Adrenal gland (tissue), 12 donors: ENCODE data around the gene BABAM2. TPM values are rescaled to one million over a fixed set of nuclear protein-coding genes. Genes with fewer than 3 reads are reported as not detected.

Experiments used
- DNase-seq, 7 donors: peaks; one replicate each; pipeline ENCODE4 v3.0.0-alpha.2; 2019 to 2020
- H3K27ac ChIP-seq, 5 donors: fragments of 200-600 bp; sonication (generic) in 4 of 5; 1 replicate in 3 of 5; 2 replicates in 2 of 5; pipeline versions ENCODE4 v1.5.1 to v1.8.0; 2016 to 2020; ENCODE audit warnings: mild to moderate bottlenecking in 1 of 5
- H3K27me3 ChIP-seq: fragments of 200-600 bp; 2 replicates; pipeline ENCODE4 v1.8.0; 2021
- H3K36me3 ChIP-seq, 2 donors: fragments of 200-600 bp; replicated peaks in 1 of 2; 1 replicate in 1 of 2; 2 replicates in 1 of 2; pipeline versions ENCODE4 v1.5.1 to v1.8.0; 2018 to 2022
- H3K4me1 ChIP-seq, 2 donors: fragments of 200-600 bp; replicated peaks in 1 of 2; 1 replicate in 1 of 2; 2 replicates in 1 of 2; pipeline versions ENCODE4 v1.5.1 to v1.8.0; 2018 to 2021
- H3K4me3 ChIP-seq, 4 donors: fragments of 200-600 bp; sonication (generic) in 3 of 4; one replicate each; pipeline ENCODE4 v1.5.1; 2016 to 2018
- H3K9me3 ChIP-seq, 3 donors: fragments of 200-600 bp; sonication (generic) in 1 of 3; replicated peaks in 1 of 3; 1 replicate in 2 of 3; 2 replicates in 1 of 3; pipeline versions ENCODE4 v1.5.1 to v1.8.0; 2016 to 2021
- POLR2A ChIP-seq, 2 donors: fragments of 450-650 bp; IDR thresholded peaks; one replicate each; pipeline ENCODE4 v1.6.1; 2017; ENCODE audit warnings: antibody characterized with exemption in 2 of 2, mild to moderate bottlenecking in 2 of 2, moderate library complexity in 1 of 2
- WGBS, 4 donors: extraction: QIAGEN DNeasy Blood & Tissue Kit in 2 of 4; methylation state at CpG; one replicate each; pipeline versions ENCODE4 v1.1.5 to v1.1.7; 2013 to 2017; 5-methylcytosine and 5-hydroxymethylcytosine counted together
- intact Hi-C, 2 donors: fragments of 100-400 bp; cut with DNase I; formaldehyde crosslinking; loops; one replicate each; pipeline versions ENCODE4 v1.14.1 to v1.15.0; 2022 to 2023
- polyA plus RNA-seq, 3 donors: library from polyadenylated mRNA; stranded (reverse); fragments of 200-250 nt in 2 of 3; fragments of 350-450 nt in 1 of 3; fragmentation: Illumina TruSeq in 1 of 3; extraction: RNeasy Lipid Tissue Mini Kit (QIAGEN cat#74804) in 1 of 3; gene quantifications; one replicate each; pipeline ENCODE4 v1.2.3, GENCODE V29; 2013 to 2014
- total RNA-seq, 9 donors: library from RNA; depleted of rRNA in 4 of 9; stranded (reverse); fragments of >200 nt in 4 of 9; fragments of 120-200 nt in 1 of 9; fragmentation: NEBNext Ultra II Directional in 1 of 9; extraction: Animal tissue kit (Norgen Biotek cat#: 25700) in 1 of 9; gene quantifications; one replicate each; pipeline versions ENCODE4 v1.1.0 to v1.2.4, GENCODE V29; 2013 to 2023
- TF ChIP-seq, protein P1 (sequence below), 6 experiments: fragments of 450-650 bp in 4 of 6; fragments of 200-600 bp in 2 of 6; sonication (generic) in 1 of 6; IDR thresholded peaks; 1 replicate in 5 of 6; 2 replicates in 1 of 6; pipeline versions ENCODE4 v1.5.1 to v1.8.0; 2016 to 2021; ENCODE audit warnings: antibody characterized with exemption in 6 of 6, mild to moderate bottlenecking in 2 of 6, moderate library complexity in 1 of 6
- donor health status: healthy with polysubstance abuse.
- donor health status: Bipolar disorder and iron deficiency.
- donor health status: DM: yes; HTN: yes; CAD: no.
- donor health status: DM: no; HTN: no; CAD: no.
- donor health status: DM: no; HTN: no; CAD: no.
- donor health status: DM: yes; HTN: yes; CAD: no.

The BABAM2 gene
- total and polyA plus RNA-seq, 12 donors: 88.2 to 925 (median 357) TPM

DNA sequence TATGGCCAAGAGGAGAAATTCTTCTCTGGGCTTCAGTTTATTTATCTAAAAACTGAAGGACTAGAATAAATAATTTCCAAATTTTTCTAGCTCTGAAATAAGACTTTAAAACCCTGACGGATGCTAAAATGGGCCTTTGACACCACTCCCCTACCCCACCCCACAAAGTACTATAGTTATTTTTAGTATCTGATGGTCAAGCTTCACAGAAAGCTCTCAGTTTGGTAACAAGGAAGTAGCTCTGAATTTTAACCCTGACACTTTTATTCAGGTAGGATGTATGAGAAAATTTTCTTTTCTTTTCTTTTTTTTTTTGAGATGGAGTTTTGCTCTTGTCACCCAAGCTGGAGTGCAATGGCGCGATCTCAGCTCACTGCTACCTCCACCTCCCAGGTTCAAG is 2.7 kb upstream of the BABAM2 start:
- no peak overlapping the region for H3K4me3 ChIP-seq
- H3K9me3 ChIP-seq: no peaks in the 10 kb centered on the region
- DNase-seq: no peak
- H3K27ac ChIP-seq: peak overlapping the region; percentile 33 to 100 (median 98)
- H3K36me3 ChIP-seq: no peaks in the 10 kb centered on the region
- 77 to 85% (median 79%) methylated on average over 3 of the region's 3 CpGs for WGBS, 4 donors
- TF ChIP-seq, protein P1, sequence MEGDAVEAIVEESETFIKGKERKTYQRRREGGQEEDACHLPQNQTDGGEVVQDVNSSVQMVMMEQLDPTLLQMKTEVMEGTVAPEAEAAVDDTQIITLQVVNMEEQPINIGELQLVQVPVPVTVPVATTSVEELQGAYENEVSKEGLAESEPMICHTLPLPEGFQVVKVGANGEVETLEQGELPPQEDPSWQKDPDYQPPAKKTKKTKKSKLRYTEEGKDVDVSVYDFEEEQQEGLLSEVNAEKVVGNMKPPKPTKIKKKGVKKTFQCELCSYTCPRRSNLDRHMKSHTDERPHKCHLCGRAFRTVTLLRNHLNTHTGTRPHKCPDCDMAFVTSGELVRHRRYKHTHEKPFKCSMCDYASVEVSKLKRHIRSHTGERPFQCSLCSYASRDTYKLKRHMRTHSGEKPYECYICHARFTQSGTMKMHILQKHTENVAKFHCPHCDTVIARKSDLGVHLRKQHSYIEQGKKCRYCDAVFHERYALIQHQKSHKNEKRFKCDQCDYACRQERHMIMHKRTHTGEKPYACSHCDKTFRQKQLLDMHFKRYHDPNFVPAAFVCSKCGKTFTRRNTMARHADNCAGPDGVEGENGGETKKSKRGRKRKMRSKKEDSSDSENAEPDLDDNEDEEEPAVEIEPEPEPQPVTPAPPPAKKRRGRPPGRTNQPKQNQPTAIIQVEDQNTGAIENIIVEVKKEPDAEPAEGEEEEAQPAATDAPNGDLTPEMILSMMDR (IDR thresholded peaks at IDR 0.05): no peak
- TF ChIP-seq POLR2A (IDR thresholded peaks at IDR 0.05): no peak
- H3K27me3 ChIP-seq: no peaks in the 10 kb centered on the region
- intact Hi-C loops: loop anchor here in 1 of 2 donors (10.0 kb wide), 1 partner anchor 113 kb away; the partner anchor contains the start of gene MRPL33
- peaks cover 41 to 66% of the 10 kb centered on the region in 2 donors for H3K4me1 ChIP-seq

DNA sequence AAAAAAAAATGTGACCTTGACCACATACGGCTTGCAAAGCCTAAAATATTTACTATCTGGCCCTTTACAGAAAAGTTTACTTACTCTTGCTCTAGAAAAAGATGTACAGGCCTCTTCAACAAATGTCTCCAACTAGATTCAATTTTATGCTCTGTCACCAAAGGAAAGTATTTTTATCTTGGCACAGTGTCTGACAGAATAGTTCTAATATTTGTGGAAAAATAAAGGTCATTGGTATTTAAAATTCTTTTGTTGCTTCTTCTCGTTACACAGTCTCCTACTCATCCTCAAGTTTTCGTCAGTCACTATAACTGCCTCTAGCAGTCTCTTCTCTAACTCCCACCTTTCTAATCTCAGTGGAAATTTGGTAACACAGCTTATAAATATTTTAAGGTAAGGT is 1.7 kb upstream of the BABAM2 start:
- H3K27ac ChIP-seq: peak overlapping the region; percentile 90 to 100 (median 98)
- intact Hi-C loops: loop anchor here in 1 of 2 donors (10.0 kb wide), 1 partner anchor 114 kb away; the partner anchor contains the start of gene MRPL33
- 23 to 27% (median 26%) methylated on average over 3 of the region's 3 CpGs for WGBS, 4 donors

DNA sequence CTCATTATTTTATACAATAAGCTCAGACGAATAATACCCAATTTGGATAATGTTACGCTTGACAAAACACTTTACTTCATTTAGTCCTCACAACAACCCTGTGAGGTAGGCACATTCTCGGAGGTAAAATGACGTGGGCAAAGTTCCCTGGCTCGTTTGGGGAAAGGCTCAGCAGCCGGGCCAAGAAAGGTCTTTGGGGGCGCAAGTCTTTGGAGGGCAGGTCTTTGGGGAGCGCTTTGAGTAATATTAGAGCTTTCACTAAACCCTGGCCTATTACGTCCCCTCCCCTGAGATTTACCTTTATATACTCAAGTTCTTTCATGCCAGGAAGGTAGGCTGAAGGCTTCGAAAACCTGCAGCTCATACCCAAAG is 769 bp upstream of the BABAM2 start:
- WGBS, 4 donors: 13 to 17% (median 14%) methylated on average over 9 to 10 of the region's 10 CpGs

More for the DNA sequence above, 1.7 kb upstream of the BABAM2 start:
- Histone ChIP-seq H3K27me3 (no peaks in the 10 kb centered on the region), H3K9me3 (no peaks in the 10 kb centered on the region), H3K4me1 (peaks cover 41 to 76% of the 10 kb centered on the region in 2 donors), H3K36me3 (no peaks in the 10 kb centered on the region), H3K4me3 (peak overlapping the region in 2 of 4 donors; percentile 69 to 91)
- DNase-seq: no peak
- TF ChIP-seq, protein P1 (IDR thresholded peaks at IDR 0.05): no peak
- peak; percentile 22 to 52 for TF ChIP-seq POLR2A (IDR thresholded peaks at IDR 0.05)

DNA sequence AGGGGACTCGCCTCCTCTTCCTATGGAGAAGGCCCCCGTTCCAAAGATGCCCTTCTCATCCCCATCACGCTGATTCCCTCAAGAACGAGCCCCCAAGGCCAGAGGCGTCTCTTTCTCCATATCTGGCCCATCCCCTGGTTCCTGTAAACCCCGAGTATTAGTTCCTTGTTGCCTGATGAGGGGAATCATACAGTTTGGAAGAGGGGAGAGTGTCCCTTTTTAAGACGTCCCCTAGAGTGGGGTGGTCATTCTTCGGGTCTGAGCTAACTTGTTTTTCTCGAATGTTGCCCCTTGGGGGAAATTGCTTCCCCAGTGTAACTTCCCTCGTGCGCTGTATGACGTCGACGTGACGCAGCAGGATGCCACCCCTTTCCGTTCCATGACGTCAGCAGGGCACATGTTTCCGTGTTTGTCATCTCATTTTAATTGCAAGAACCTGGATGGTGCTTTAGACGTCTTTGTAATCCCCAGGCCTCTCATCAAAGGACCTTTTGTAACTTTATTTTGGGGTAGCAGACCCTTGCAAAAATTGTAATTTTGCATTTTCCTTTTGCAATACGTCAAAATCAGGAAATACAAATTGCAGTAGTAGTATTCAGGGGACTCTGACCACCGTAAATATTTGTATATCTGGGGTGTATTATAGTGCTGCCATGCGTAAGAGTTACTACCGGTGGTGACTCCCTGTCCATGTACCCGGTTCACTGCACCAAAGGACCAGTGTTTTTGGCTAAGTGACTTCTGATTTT is 569 bp downstream of the BABAM2 start:
- Histone ChIP-seq H3K9me3 (no peaks in the 10 kb centered on the region), H3K27me3 (no peaks in the 10 kb centered on the region), H3K4me1 (peaks cover 23 to 74% of the 10 kb centered on the region in 2 donors), H3K36me3 (no peaks in the 10 kb centered on the region), H3K4me3 (peak overlapping the region; percentile 28 to 91 (median 78)), H3K27ac (peak overlapping the region; percentile 90 to 100 (median 98))
- 11 to 14% (median 13%) methylated on average over 22 to 24 of the region's 24 CpGs for WGBS, 4 donors
- intact Hi-C loops: loop anchor here in 1 of 2 donors (10.0 kb wide), 1 partner anchor 514 kb away; no protein-coding TSS in a partner anchor
- DNase-seq: peak; percentile 85 to 97 (median 93)
- TF ChIP-seq POLR2A (IDR thresholded peaks at IDR 0.05): no peak
- TF ChIP-seq, protein P1 (IDR thresholded peaks at IDR 0.05): no peak

More for the DNA sequence above, 769 bp upstream of the BABAM2 start:
- Histone ChIP-seq H3K36me3 (no peaks in the 10 kb centered on the region), H3K27ac (peak overlapping the region; percentile 90 to 100 (median 98)), H3K9me3 (no peaks in the 10 kb centered on the region), H3K4me1 (peaks cover 35 to 81% of the 10 kb centered on the region in 2 donors), H3K27me3 (no peaks in the 10 kb centered on the region), H3K4me3 (peak overlapping the region; percentile 17 to 91 (median 78))
- TF ChIP-seq, protein P1 (IDR thresholded peaks at IDR 0.05): no peak
- no peak for TF ChIP-seq POLR2A (IDR thresholded peaks at IDR 0.05)
- DNase-seq: peak in 6 of 7 donors; percentile 49 to 71 (median 57)
- intact Hi-C loops: loop anchor here in 1 of 2 donors (10.0 kb wide), 2 partner anchors 115 to 515 kb away; partner anchors contain the start of gene MRPL33
